Gastrocnemius medialis (tissue), 4 donors: ENCODE measurements around the gene SLC6A16.

Experiments used
- CTCF ChIP-seq, 5 experiments: fragments of 450-650 bp in 3 of 5; fragments of 200-600 bp in 2 of 5; sonication (generic) in 2 of 5; IDR thresholded peaks in 4 of 5; conservative IDR thresholded peaks in 1 of 5; 1 replicate in 4 of 5; 2 replicates in 1 of 5; pipeline ENCODE4 v1.5.1; 2016 to 2019; ENCODE audit warnings: antibody characterized with exemption in 5 of 5, mild to moderate bottlenecking in 3 of 5, moderate library complexity in 3 of 5
- POLR2A ChIP-seq, 2 donors: fragments of 450-650 bp; IDR thresholded peaks; one replicate each; pipeline ENCODE4 v1.6.1; 2017; ENCODE audit warnings: antibody characterized with exemption in 2 of 2, mild to moderate bottlenecking in 2 of 2, moderate library complexity in 2 of 2

- TF ChIP-seq CTCF (IDR thresholded peaks at IDR 0.05 in 4 of 5, conservative IDR thresholded peaks at IDR 0.05 in 1 of 5) (no peak), POLR2A (IDR thresholded peaks at IDR 0.05) (no peak)
Measured at GRCh38 chr19:49326165-49326704, 1.2 kb upstream of the SLC6A16 start.
